Astrocyte (in vitro differentiated cells and primary cell): Measurements from ENCODE around the gene FMN2.

Experiments used
- CTCF ChIP-seq: IDR thresholded peaks from 2 replicates; pipeline ENCODE4 v1.5.1; 2011; ENCODE audit warnings: low read depth, mild to moderate bottlenecking, inconsistent platforms, low read length, moderate library complexity; ENCODE audit not compliant: insufficient read depth
- EZH2 ChIP-seq: IDR thresholded peaks from 2 replicates; pipeline ENCODE4 v1.6.1; 2012; ENCODE audit warnings: mild to moderate bottlenecking, low read length, inconsistent platforms; ENCODE audit not compliant: insufficient read depth

GRCh38 chr1:240496356-240496755 lies 404.7 kb downstream of the FMN2 start:
- TF ChIP-seq CTCF (no peak), EZH2 (no peak)
